ENCODE measurements around the gene TMEM244.

Gene TMEM244

GRCh38 chr6:129860908-129861665, at the start of gene TMEM244:
Gene TMEM244, minus strand, starts transcription at chr6:129861315. Its CDS starts 127 bp downstream, at chr6:129861188.
- ChIA-PET CTCF (no interaction called here), POLR2A (no interaction called here)
- DNase-seq (ENCODE audit: extremely low spot score) = no peak
- no peak for TF ChIP-seq FOXA1 (IDR thresholded peaks at IDR 0.05)
- TF ChIP-seq TARDBP (IDR thresholded peaks at IDR 0.05) = no peak
- TF ChIP-seq FOXM1 (IDR thresholded peaks at IDR 0.05; ENCODE audit: borderline replicate concordance) = no peak
- TF ChIP-seq L3MBTL2 (conservative IDR thresholded peaks at IDR 0.05) = no peak

- no peak for TF ChIP-seq ZNF384 (IDR thresholded peaks at IDR 0.05)
- TF ChIP-seq LEF1 (IDR thresholded peaks at IDR 0.05; ENCODE audit: borderline replicate concordance) = no peak
- TF ChIP-seq BHLHE40 (IDR thresholded peaks at IDR 0.05; ENCODE audit: borderline replicate concordance) = no peak
- TF ChIP-seq SP1 (IDR thresholded peaks at IDR 0.05) = no peak
- no peak for TF ChIP-seq TARDBP (IDR thresholded peaks at IDR 0.05)
- no peak for TF ChIP-seq ELF4 (IDR thresholded peaks at IDR 0.05)
- no peak for TF ChIP-seq FOXM1 (IDR thresholded peaks at IDR 0.05; ENCODE audit: borderline replicate concordance)
- no peak for TF ChIP-seq SUZ12 (IDR thresholded peaks at IDR 0.05)
- TF ChIP-seq PKNOX1 (IDR thresholded peaks at IDR 0.05) = no peak
- ChIA-PET POLR2A (no interaction called here), CTCF (no interaction called here)
Observed at GRCh38 chr6:129908858-129909257, 47.7 kb upstream of the TMEM244 start.

GRCh38 chr6:129908356-129908755, 47.2 kb upstream of the TMEM244 start:
- ChIA-PET CTCF (no interaction called here), POLR2A (no interaction called here)

More at GRCh38 chr6:129908858-129909257, 47.7 kb upstream of the TMEM244 start:
- DNase-seq (ENCODE audit: extremely low spot score) = no peak

GRCh38 chr6:129906515-129907077, 45.5 kb upstream of the TMEM244 start:
- no peak for DNase-seq (ENCODE audit: extremely low spot score)
- TF ChIP-seq ZNF384 (IDR thresholded peaks at IDR 0.05) = no peak
- no peak for TF ChIP-seq FOXA1 (IDR thresholded peaks at IDR 0.05)
- no peak for TF ChIP-seq TARDBP (IDR thresholded peaks at IDR 0.05)
- no peak for TF ChIP-seq CTBP1 (IDR thresholded peaks at IDR 0.05; ENCODE audit: borderline replicate concordance)
- no peak for TF ChIP-seq FOXM1 (IDR thresholded peaks at IDR 0.05; ENCODE audit: borderline replicate concordance)
- TF ChIP-seq NFRKB (IDR thresholded peaks at IDR 0.05) = no peak
- TF ChIP-seq ELF4 (IDR thresholded peaks at IDR 0.05) = no peak
- TF ChIP-seq HDGF (IDR thresholded peaks at IDR 0.05; ENCODE audit: borderline replicate concordance) = no peak
- TF ChIP-seq SP1 (IDR thresholded peaks at IDR 0.05) = no peak
- no peak for TF ChIP-seq L3MBTL2 (conservative IDR thresholded peaks at IDR 0.05)
- TF ChIP-seq ARNT (IDR thresholded peaks at IDR 0.05) = no peak
- TF ChIP-seq BHLHE40 (IDR thresholded peaks at IDR 0.05; ENCODE audit: borderline replicate concordance) = no peak
- no peak for TF ChIP-seq LEF1 (IDR thresholded peaks at IDR 0.05; ENCODE audit: borderline replicate concordance)
- no peak for TF ChIP-seq FOXK2 (IDR thresholded peaks at IDR 0.05)
- TF ChIP-seq SUZ12 (IDR thresholded peaks at IDR 0.05) = no peak
- no peak for TF ChIP-seq PKNOX1 (IDR thresholded peaks at IDR 0.05)
- ChIA-PET POLR2A (no interaction called here), CTCF (no interaction called here)

More at GRCh38 chr6:129908356-129908755, 47.2 kb upstream of the TMEM244 start:
- TF ChIP-seq TARDBP (IDR thresholded peaks at IDR 0.05) (no peak), FOXK2 (IDR thresholded peaks at IDR 0.05) (no peak), HDGF (IDR thresholded peaks at IDR 0.05; ENCODE audit: borderline replicate concordance) (no peak), PKNOX1 (IDR thresholded peaks at IDR 0.05) (no peak), ELF4 (IDR thresholded peaks at IDR 0.05) (no peak), ARNT (IDR thresholded peaks at IDR 0.05) (no peak)
- no peak for DNase-seq (ENCODE audit: extremely low spot score)

GRCh38 chr6:129903082-129903481, 42.0 kb upstream of the TMEM244 start:
- no peak for DNase-seq (ENCODE audit: extremely low spot score)

More at GRCh38 chr6:129903082-129903481, 42.0 kb upstream of the TMEM244 start:
- no peak for TF ChIP-seq LEF1 (IDR thresholded peaks at IDR 0.05; ENCODE audit: borderline replicate concordance)
- no peak for TF ChIP-seq BHLHE40 (IDR thresholded peaks at IDR 0.05; ENCODE audit: borderline replicate concordance)
- TF ChIP-seq PKNOX1 (IDR thresholded peaks at IDR 0.05) = no peak
- TF ChIP-seq FOXK2 (IDR thresholded peaks at IDR 0.05) = no peak
- no peak for TF ChIP-seq SP1 (IDR thresholded peaks at IDR 0.05)
- TF ChIP-seq FOXM1 (IDR thresholded peaks at IDR 0.05; ENCODE audit: borderline replicate concordance) = no peak
- TF ChIP-seq TARDBP (IDR thresholded peaks at IDR 0.05) = no peak
- TF ChIP-seq NFRKB (IDR thresholded peaks at IDR 0.05) = no peak
- TF ChIP-seq HDGF (IDR thresholded peaks at IDR 0.05; ENCODE audit: borderline replicate concordance) = no peak
- no peak for TF ChIP-seq ELF4 (IDR thresholded peaks at IDR 0.05)
- TF ChIP-seq L3MBTL2 (conservative IDR thresholded peaks at IDR 0.05) = no peak
- TF ChIP-seq ARNT (IDR thresholded peaks at IDR 0.05) = no peak
- no peak for TF ChIP-seq ZNF384 (IDR thresholded peaks at IDR 0.05)
- TF ChIP-seq SUZ12 (IDR thresholded peaks at IDR 0.05) = no peak
- ChIA-PET CTCF (no interaction called here), POLR2A (no interaction called here)

All from HEK293T (cell line).